Left ventricle myocardium inferior (tissue), 1 donor: ENCODE measurements around the gene DHRSX. TPM values are rescaled to one million over a fixed set of nuclear protein-coding genes. Genes with fewer than 3 reads are reported as not detected.

Source experiments
- DNase-seq: peaks from one replicate; pipeline ENCODE4 v3.0.0-alpha.2; 2020
- H3K27ac ChIP-seq: fragments of 200-600 bp; replicated peaks from 2 replicates; pipeline ENCODE4 v1.8.0; 2021
- H3K27me3 ChIP-seq: fragments of 200-600 bp; 2 replicates; pipeline ENCODE4 v1.8.0; 2021; ENCODE audit warnings: low read depth
- H3K36me3 ChIP-seq: fragments of 200-600 bp; 2 replicates; pipeline ENCODE4 v1.8.0; 2021
- H3K4me1 ChIP-seq: fragments of 200-600 bp; 2 replicates; pipeline ENCODE4 v1.8.0; 2021
- H3K4me3 ChIP-seq: fragments of 200-600 bp; 2 replicates; pipeline ENCODE4 v1.8.0; 2021; ENCODE audit warnings: mild to moderate bottlenecking, moderate library complexity
- H3K9me3 ChIP-seq: fragments of 200-600 bp; replicated peaks from 2 replicates; pipeline ENCODE4 v1.8.0; 2021
- intact Hi-C: fragments of 100-400 bp; cut with micrococcal nuclease; formaldehyde crosslinking; loops from one replicate; pipeline ENCODE4 v1.11.0; 2022
- total RNA-seq: library from RNA; stranded (reverse); fragmentation: NEBNext Ultra II Directional; extraction: Animal tissue kit (Norgen Biotek cat#: 25700); gene quantifications from one replicate; pipeline ENCODE4 v1.2.1, GENCODE V29; 2021
- TF ChIP-seq, protein P1 (sequence below): fragments of 200-600 bp; IDR thresholded peaks from 2 replicates; pipeline ENCODE4 v1.8.0; 2021; ENCODE audit warnings: antibody characterized with exemption, mild to moderate bottlenecking, borderline replicate concordance
- donor health status: DM: no; HTN: yes; CAD: no; lungs with severe emphysema.

DHRSX gene
- total RNA-seq, 1 donor from 2014 or later, result 35.3 TPM

DNA sequence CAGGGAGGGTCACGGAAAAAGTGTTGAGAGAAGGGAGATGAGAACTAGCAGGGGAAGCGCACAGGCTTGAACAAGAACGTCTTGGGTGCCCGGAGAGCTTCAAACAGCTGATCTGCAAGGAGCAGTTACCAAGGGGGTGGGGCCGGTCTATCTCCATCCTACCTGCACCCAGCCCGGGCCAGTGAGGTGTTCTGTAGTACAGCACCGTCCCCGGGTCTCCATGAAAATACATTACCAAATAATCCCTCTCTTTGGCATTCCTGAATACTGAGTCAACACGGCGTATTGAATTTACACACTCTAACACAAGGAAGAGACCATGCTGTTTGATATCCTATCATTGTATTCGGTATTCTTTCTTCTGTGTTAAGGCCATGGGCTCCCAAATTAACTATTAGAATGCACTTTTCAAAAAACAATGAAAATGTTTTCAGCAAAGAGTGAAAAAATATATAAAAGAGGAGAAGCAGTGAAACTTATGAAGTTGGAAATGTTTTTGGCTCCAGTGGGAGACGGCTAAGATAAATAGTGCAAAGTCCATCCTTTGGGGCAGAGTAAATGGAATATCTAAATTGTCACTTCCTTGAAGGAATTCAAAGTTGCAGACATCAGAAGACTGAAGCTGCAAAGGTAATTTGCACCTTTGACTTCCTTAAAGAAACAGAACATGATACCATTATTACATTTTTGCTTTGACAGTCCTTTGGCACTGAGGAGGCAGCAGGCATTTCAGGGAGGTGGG, 90.3 kb downstream of the DHRSX start:
- TF ChIP-seq, protein P1, sequence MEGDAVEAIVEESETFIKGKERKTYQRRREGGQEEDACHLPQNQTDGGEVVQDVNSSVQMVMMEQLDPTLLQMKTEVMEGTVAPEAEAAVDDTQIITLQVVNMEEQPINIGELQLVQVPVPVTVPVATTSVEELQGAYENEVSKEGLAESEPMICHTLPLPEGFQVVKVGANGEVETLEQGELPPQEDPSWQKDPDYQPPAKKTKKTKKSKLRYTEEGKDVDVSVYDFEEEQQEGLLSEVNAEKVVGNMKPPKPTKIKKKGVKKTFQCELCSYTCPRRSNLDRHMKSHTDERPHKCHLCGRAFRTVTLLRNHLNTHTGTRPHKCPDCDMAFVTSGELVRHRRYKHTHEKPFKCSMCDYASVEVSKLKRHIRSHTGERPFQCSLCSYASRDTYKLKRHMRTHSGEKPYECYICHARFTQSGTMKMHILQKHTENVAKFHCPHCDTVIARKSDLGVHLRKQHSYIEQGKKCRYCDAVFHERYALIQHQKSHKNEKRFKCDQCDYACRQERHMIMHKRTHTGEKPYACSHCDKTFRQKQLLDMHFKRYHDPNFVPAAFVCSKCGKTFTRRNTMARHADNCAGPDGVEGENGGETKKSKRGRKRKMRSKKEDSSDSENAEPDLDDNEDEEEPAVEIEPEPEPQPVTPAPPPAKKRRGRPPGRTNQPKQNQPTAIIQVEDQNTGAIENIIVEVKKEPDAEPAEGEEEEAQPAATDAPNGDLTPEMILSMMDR, result no peak
- Histone ChIP-seq H3K4me1 (no peaks in the 10 kb centered on the region), H3K27me3 (no peaks in the 10 kb centered on the region), H3K36me3 (peaks cover 43% of the 10 kb centered on the region), H3K4me3 (no peak overlapping the region), H3K27ac (no peak overlapping the region), H3K9me3 (peaks cover 9% of the 10 kb centered on the region)
- DNase-seq, result no peak
- intact Hi-C loops, result no loop called here

DNA sequence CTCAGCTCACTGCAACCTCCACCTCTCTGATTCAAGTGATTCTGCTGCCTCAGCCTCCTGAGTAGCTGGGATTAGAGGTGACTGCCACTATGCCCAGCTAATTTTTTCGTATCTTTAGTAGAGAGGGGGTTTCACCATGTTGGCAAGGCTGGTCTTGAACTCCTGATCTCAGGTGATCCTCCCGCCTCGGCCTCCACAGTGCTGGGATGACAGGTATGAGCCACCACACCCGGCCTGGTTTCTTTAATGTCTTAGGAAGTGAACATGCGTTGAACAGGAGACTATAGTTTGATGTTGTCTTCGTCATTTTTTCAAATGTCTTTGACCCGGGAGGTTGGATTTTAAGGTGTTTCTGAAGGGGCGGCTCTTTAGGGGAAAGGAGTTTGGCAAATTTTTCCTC, 91.0 kb downstream of the DHRSX start:
- H3K4me3 ChIP-seq, result no peak overlapping the region
- peaks cover 2% of the 10 kb centered on the region for H3K4me1 ChIP-seq
- peaks cover 43% of the 10 kb centered on the region for H3K36me3 ChIP-seq
- no peak overlapping the region for H3K27ac ChIP-seq
- H3K27me3 ChIP-seq, result no peaks in the 10 kb centered on the region
- TF ChIP-seq, protein P1, result no peak
- H3K9me3 ChIP-seq, result peaks cover 9% of the 10 kb centered on the region
- intact Hi-C loops, result no loop called here
- no peak for DNase-seq

DNA sequence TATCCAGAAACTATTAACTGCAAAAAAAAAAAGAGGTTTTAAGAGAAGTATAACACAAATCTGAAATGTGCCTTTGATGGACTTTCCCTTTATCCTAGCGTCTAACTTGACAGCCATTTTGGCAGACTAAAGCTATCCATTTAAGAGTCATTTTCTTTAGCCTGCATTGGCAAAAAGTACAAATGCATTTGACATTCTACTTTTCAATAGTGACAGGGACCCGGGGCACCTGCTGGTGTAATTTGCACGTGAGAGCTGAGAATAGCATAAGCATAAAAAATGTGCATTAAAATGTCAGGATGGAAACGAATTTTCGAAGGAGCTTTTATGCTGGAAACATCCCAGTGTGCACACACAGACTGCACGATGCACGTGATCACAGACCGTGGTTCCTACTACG, 91.9 kb downstream of the DHRSX start:
- Histone ChIP-seq H3K4me1 (peaks cover 4% of the 10 kb centered on the region), H3K27ac (no peak overlapping the region), H3K27me3 (no peaks in the 10 kb centered on the region), H3K36me3 (peaks cover 43% of the 10 kb centered on the region), H3K9me3 (peaks cover 9% of the 10 kb centered on the region), H3K4me3 (no peak overlapping the region)
- TF ChIP-seq, protein P1, result no peak
- intact Hi-C loops, result no loop called here
- DNase-seq, result no peak

DNA sequence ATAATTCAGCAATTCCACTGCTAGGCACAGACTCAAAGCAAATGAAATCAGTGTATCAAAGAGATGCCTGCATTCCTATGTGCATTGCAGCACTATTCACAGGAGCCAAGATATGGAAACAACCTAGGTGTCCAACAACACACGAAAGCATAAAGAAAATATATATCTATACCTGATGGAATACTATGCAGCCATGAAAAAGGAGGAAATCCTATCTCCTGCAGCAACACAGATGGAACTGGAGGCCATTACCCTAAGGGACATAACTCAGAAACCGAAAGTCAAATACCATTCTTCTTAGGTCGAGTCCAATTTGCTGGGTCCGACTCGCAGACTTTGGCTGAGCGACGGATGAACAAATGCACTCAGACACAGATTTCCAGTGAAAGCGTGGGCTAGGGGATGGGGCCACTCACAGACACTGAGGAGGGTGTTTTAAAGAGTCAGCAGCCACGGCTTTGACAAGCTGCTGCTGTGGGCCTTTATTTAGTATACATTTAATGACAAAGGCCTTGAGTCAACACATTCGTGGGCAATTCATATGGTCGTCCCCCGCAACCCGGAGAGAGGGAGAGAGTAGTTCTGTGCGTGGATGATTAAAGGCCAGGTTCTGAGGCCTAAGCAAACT, 93.8 kb downstream of the DHRSX start:
- peaks cover 9% of the 10 kb centered on the region for H3K4me1 ChIP-seq
- peaks cover 43% of the 10 kb centered on the region for H3K36me3 ChIP-seq
- DNase-seq, result no peak
- TF ChIP-seq, protein P1, result no peak
- intact Hi-C loops, result no loop called here
- no peak overlapping the region for H3K4me3 ChIP-seq
- H3K27me3 ChIP-seq, result no peaks in the 10 kb centered on the region
- no peak overlapping the region for H3K27ac ChIP-seq
- peaks cover 9% of the 10 kb centered on the region for H3K9me3 ChIP-seq

DNA sequence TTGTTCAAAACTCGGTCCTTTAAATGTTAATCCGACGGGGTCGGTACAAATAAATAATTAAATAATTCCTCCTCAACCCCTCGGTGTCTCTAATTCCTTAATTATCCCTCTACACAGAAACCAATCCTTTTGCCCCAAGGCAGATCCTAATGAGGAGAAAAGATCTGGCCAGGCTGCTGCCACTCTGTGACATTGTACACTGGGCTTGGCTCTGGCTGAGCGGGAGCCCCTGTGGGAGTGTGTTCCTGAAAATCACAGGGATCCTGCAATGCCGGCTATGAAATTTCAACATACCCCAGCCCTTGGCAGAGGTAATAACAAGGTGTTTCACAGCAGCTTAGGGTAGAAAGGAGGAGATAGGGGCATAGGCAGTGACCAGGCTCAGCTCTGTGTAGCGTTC, 96.0 kb downstream of the DHRSX start:
- TF ChIP-seq, protein P1, result no peak
- H3K27me3 ChIP-seq, result no peaks in the 10 kb centered on the region
- peaks cover 9% of the 10 kb centered on the region for H3K9me3 ChIP-seq
- intact Hi-C loops, result no loop called here
- DNase-seq, result no peak
- H3K4me3 ChIP-seq, result no peak overlapping the region
- H3K27ac ChIP-seq, result no peak overlapping the region
- peaks cover 27% of the 10 kb centered on the region for H3K4me1 ChIP-seq
- peaks cover 38% of the 10 kb centered on the region for H3K36me3 ChIP-seq
